Hematopoietic multipotent progenitor cell treated with erythropoietin and hydrocortisone succinate and interleukin-3 and kit ligand, for 6 days (in vitro differentiated cells): ENCODE results near the gene HOXB1.
A peak's percentile ranks its signal among the peaks of the same experiment; 100 is the strongest.
"Not testable (repeated sequence)": the region's sequence is repeated elsewhere in the genome, so short reads cannot be mapped to it uniquely, and the experiment has no call there.

ENCODE experiments used
- DNase-seq: peaks from one replicate; pipeline ENCODE4 v3.0.0-alpha.2; 2015

Gene HOXB1

DNA sequence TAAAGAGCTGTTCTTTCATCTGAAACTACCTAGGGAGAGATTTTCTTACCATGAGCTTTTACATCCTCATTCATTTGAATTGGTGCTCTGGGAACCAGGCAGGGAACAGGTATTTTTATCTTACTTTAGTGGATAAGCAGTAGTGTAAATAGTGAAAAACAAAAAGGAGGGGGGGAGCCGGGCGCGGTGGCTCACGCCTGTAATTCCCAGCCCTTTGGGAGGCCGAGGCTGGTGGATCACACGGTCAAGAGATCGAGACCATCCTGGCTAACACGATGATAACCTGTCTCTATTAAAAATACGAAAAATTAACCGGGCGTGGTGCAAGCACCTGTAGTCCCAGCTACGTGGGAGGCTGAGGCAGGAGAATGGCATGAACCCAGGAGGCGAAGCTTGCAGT lies 41.0 kb downstream of the HOXB1 start:
- DNase-seq = no peak

DNA sequence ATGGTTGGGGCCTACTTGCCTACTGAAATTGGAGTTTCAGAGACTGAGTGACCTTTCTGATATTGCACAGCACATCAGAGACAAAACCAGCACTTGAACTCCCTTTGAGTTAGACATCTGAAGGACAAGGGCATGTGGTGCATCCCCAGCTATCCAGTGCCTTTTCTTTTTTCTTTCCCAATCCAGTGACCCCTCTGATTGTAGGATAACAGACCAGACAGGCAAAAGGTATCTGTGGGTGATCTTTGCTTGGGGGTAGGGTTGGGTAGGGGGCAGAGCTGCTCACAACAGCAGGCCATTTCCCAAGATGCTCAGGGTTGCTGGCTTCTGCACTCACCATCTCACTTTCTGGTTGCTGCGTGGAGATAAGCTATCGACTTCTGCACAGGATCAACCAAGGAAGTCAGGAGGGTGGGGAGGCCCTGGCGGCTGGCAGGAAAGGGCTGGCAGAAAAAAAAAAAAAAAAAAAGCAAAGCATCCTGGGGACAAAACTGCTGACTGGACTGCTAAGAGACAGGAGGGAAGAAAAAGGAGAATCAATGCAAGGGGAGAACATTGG lies 42.2 kb downstream of the HOXB1 start:
- DNase-seq = peak; percentile 96

DNA sequence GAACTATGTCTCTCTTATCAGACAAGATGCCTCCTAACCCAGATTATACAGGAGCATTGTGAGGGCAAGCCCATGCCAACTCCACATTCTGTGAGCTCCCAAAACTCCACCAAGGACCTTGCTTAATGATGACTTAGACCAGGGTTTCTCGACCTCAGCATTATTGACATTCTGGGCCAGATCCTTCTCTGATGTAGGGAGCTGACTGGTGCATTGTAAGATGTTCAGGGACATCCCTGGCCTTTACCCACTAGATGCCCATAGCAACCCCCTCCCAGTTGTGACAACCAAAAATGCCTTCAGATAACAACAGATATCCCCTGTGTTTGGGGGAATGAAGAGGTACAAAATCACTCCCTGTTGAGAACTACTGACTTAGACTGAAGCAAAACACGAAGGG lies 43.6 kb downstream of the HOXB1 start:
- no peak for DNase-seq

DNA sequence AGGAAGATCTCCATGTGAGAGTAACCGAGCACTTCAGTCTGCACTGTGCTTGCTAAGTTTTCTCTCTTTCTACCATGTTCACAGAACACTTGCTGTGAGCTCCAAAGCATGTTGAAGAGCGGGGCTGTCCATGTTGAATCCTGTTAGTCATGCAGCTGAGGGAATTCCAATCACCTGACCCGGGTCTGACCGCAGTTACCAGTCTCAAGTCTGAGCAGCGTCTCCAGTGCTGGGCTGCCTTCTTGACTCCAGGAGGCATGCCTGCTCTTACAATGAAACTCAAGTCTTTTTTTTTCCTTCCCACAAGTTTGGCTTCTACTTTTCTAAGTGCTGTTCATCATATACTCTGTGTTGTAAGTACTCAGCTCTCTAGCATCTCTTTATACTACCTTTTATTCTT lies 44.3 kb downstream of the HOXB1 start:
- no peak for DNase-seq

DNA sequence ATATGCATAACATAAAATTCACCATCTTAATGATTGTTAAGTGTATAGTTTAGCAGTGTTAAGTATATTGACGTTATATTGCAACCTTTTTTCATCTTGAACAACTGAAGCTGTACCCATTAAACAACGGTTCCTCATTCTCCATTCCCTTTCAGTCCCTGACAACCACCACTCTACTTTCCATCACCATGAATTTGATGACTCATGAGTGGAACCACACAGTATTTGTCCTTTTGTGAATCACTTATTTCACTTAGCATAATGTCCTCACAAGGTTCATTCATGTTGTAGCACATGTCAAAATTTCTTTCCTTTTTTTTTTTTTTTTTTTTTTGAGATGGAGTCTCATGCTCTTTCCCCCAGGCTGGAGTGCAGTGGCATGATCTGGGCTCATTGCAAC lies 46.0 kb downstream of the HOXB1 start:
- peak; percentile 70 for DNase-seq

DNA sequence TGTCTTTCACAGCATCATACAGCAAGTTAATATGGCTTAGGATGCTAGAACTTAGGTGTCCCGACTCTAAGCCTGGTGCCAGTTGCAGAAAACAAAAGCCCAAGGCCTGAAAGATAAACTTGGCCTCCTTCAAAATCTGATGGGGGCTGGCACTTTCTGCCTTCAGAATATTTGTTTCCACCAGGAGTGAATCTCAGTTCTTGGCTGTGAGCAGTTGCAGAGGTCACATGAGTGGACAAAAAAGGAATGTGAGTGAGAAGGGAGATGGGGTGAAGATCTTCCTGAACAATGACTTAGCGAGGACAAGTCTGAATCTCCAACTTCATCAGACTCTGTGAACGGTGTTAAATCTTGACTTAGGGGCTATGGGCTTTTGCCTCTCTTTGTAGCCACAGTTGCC lies 46.6 kb downstream of the HOXB1 start:
- DNase-seq = no peak

DNA sequence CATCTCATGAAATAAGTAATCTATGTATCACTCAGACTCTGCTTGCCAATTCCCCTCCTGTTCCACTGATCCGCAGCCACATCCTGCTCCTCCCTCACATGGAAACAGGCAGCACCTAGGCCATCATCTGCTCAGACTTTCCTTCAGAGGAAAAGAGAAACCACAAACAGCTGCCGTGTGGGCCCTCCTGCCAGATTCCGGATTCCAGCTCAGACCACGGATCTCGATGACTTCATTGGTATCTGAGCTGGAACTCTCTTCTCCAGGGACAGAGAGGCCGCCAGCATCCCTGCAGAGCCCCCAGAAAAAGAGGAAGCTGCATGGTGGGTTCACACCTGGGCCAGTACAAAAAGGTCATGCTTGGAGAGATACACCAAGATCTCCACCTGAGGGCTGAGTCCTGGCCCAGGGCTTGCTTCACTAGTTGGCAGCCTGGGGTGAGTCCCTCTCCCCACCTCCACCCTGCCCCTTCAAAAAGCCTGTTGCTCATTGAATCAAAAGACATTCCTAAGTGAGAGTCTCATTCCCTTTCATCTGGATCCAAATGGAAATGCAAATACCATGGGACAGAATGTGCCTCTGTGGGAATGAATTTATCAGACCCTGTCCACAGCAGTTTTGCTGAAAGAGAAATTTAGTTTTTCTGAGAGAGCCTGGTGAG lies 47.2 kb downstream of the HOXB1 start:
- peak; percentile 60 for DNase-seq

DNA sequence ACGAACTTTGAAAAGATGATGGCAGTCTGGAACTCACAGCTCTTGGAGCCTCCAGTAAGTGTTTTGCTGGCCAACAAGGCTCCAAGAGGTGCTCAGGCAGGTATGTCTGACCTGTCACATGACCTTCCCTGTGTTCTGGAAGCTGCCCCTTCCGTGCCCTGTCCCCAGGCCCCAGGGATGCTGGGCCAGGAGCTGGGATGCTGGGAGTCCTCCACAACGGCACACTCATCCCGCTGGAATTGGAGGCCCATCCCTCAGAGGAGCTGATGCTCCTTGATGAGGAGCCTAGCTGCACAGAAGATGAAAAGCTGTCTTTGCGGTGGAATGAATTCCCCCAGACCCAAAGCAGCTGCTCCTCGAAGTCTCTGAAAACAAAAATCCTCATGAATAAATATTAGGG lies 47.8 kb downstream of the HOXB1 start:
- DNase-seq = no peak

DNA sequence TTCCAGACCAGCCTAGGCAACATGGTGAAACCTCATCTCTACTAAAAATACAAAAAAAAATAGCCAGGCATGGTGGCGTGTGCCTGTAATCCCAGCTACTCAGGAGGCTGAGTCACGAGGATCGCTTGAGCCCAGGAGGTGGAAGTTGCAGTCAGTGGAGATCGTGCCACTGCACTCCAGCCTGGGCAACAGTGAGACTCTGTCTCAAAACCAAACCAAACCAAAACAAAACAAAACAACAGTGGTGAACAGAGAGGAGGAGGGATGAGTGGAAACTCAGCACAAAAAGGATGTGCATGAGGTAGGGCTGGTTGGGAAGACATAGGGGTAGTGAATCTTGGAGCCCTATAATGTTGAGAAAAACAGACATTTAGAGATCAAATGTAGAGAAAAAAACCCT lies 48.5 kb downstream of the HOXB1 start:
- DNase-seq = not testable (repeated sequence)

DNA sequence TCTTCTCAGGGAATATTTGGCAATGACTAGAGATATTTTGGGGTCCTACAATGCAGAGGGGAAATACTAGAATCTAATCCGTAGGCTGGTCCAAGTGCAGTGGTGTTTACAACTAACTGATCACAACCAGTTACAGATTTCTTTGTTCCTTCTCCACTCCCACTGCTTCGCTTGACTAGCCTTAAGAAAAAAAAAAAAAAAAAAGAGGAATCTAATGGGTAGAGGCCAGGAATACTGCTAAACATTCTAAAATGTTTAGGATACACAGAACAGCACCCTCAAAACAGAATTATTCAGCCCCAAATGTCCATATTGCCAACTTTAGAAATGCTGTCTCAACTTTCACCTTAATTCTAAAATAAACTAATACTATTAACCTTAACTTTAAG lies 51.8 kb downstream of the HOXB1 start:
- DNase-seq = no peak
